Measurements from ENCODE around the gene GSG1L. TPM values are rescaled to one million over a fixed set of nuclear protein-coding genes. Genes with fewer than 3 reads are reported as not detected.

GSG1L gene
- total and polyA plus RNA-seq, 9 of the 15 experiments (the other 6 are each of a cell fraction or from before 2014, with no cell fraction given) = not detected

GRCh38 chr16:27771201-27771910 is 292.2 kb downstream of the GSG1L start (continued):
- TF ChIP-seq BCLAF1 (IDR thresholded peaks at IDR 0.05; ENCODE audit: borderline replicate concordance in 1 of 2, control insufficient read depth in 1 of 2, low read depth in 2 of 2, low read length in 1 of 2) (no peak), SNRNP70 (optimal IDR thresholded peaks at IDR 0.05; ENCODE audit: low read depth, low read length) (no peak), E2F5 (CRISPR knock-in tag; IDR thresholded peaks at IDR 0.05) (no peak), TCF15 (CRISPR knock-in tag; IDR thresholded peaks at IDR 0.05) (no peak), TEAD2 (tag; IDR thresholded peaks at IDR 0.05) (no peak), CXXC5 (CRISPR knock-in tag; IDR thresholded peaks at IDR 0.05) (no peak), TRIM24 (IDR thresholded peaks at IDR 0.05) (no peak), SRF (CRISPR knock-in tag; IDR thresholded peaks at IDR 0.05) (no peak), FOXA3 (CRISPR knock-in tag; conservative IDR thresholded peaks at IDR 0.05 in 1 of 2, IDR thresholded peaks at IDR 0.05 in 1 of 2) (no peak), MBD2 (IDR thresholded peaks at IDR 0.05; ENCODE audit: borderline replicate concordance, low read depth) (no peak), CBFA2T2 (conservative IDR thresholded peaks at IDR 0.05) (no peak)

Measured in K562 (cell line).